Parathyroid adenoma (tissue), 2 donors: ENCODE measurements around the gene CLBA1.

Experiments
- H2AFZ ChIP-seq: fragments of 300-600 bp; sonication (generic); one replicate; pipeline ENCODE4 v1.7.0; 2017; ENCODE audit warnings: antibody characterized with exemption, mild to moderate bottlenecking
- H3K27ac ChIP-seq: fragments of 300-600 bp; sonication (generic); one replicate; pipeline ENCODE4 v1.7.0; 2017
- H3K27me3 ChIP-seq: fragments of 300-600 bp; sonication (generic); one replicate; pipeline ENCODE4 v1.7.0; 2017; ENCODE audit warnings: low read length; ENCODE audit not compliant: control insufficient read depth, insufficient read depth
- H3K36me3 ChIP-seq: fragments of 300-600 bp; sonication (generic); one replicate; pipeline ENCODE4 v1.7.0; 2017; ENCODE audit warnings: low read length; ENCODE audit not compliant: control insufficient read depth, insufficient read depth
- H3K4me1 ChIP-seq: fragments of 300-600 bp; sonication (generic); one replicate; pipeline ENCODE4 v1.7.0; 2017; ENCODE audit warnings: control low read depth
- H3K4me2 ChIP-seq: fragments of 300-600 bp; sonication (generic); one replicate; pipeline ENCODE4 v1.7.0; 2017; ENCODE audit warnings: low read length
- H3K4me3 ChIP-seq: fragments of 300-600 bp; sonication (generic); one replicate; pipeline ENCODE4 v1.7.0; 2017; ENCODE audit warnings: low read depth, low read length
- H3K79me2 ChIP-seq: fragments of 300-600 bp; sonication (generic); one replicate; pipeline ENCODE4 v1.7.0; 2017; ENCODE audit warnings: control low read depth
- H3K9ac ChIP-seq: fragments of 300-600 bp; sonication (generic); one replicate; pipeline ENCODE4 v1.7.0; 2017; ENCODE audit warnings: mild to moderate bottlenecking
- H3K9me3 ChIP-seq: fragments of 300-600 bp; sonication (generic); one replicate; pipeline ENCODE4 v1.7.0; 2017; ENCODE audit warnings: low read length; ENCODE audit not compliant: control insufficient read depth
- TF ChIP-seq, protein P1 (sequence below): fragments of 300-600 bp; sonication (generic); IDR thresholded peaks from one replicate; pipeline ENCODE4 v1.7.0; 2017; ENCODE audit warnings: antibody characterized with exemption, mild to moderate bottlenecking
- donor health status: primary hyperparathyroidism.

CLBA1 gene

GRCh38 chr14:105005929-105006830 lies 20.6 kb downstream of the CLBA1 start:
- Histone ChIP-seq H3K27ac (no peak overlapping the region), H3K9me3 (no peaks in the 10 kb centered on the region), H3K9ac (no peak overlapping the region), H3K27me3 (no peaks in the 10 kb centered on the region), H3K4me2 (no peak overlapping the region), H3K4me1 (no peaks in the 10 kb centered on the region), H3K4me3 (no peak overlapping the region), H2AFZ (no peak overlapping the region), H3K79me2 (no peaks in the 10 kb centered on the region), H3K36me3 (no peaks in the 10 kb centered on the region)
- TF ChIP-seq, protein P1, sequence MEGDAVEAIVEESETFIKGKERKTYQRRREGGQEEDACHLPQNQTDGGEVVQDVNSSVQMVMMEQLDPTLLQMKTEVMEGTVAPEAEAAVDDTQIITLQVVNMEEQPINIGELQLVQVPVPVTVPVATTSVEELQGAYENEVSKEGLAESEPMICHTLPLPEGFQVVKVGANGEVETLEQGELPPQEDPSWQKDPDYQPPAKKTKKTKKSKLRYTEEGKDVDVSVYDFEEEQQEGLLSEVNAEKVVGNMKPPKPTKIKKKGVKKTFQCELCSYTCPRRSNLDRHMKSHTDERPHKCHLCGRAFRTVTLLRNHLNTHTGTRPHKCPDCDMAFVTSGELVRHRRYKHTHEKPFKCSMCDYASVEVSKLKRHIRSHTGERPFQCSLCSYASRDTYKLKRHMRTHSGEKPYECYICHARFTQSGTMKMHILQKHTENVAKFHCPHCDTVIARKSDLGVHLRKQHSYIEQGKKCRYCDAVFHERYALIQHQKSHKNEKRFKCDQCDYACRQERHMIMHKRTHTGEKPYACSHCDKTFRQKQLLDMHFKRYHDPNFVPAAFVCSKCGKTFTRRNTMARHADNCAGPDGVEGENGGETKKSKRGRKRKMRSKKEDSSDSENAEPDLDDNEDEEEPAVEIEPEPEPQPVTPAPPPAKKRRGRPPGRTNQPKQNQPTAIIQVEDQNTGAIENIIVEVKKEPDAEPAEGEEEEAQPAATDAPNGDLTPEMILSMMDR: no peak

DNA sequence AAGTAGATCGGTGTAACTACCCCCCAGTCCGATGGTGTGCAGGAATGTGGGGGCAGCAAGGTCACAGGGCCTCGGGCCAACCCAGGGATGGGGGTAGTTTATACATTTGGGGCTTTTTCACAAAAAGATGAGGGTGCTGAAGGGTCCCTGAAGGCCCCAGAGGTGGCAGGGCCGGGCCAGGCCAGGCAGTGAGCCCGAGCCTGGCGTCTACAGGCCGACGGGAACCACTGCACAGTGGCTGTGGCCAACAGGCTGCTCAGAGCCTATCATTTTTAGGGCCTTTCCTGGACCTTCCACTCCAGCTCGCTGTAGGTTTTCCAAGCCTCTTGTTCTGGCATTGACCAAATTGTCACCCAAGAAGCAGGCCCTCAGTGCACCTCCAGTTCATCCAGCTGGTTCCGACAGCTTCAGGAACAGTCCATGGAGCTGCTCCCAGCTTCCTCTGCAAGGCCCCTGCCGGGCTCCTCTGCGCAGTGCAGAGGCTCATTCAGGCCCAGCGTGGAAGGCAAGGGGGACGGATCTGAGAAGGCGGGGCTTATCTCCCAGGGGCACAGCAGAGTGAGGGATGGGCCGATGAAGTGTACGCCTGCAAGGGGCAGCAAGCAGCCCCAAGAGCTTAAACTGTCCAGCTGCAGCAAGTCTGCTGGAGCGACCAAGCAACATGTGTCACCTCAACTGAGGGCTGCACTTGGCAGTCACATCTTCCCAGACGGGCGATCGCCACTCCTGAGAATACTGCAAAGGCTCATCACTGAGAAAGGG lies 21.4 kb downstream of the CLBA1 start:
- no peaks in the 10 kb centered on the region for H3K27me3 ChIP-seq
- H3K9me3 ChIP-seq: no peaks in the 10 kb centered on the region
- no peaks in the 10 kb centered on the region for H3K79me2 ChIP-seq
- no peaks in the 10 kb centered on the region for H3K4me1 ChIP-seq
- H2AFZ ChIP-seq: no peak overlapping the region
- H3K4me2 ChIP-seq: no peak overlapping the region
- H3K9ac ChIP-seq: no peak overlapping the region
- TF ChIP-seq, protein P1: no peak
- H3K36me3 ChIP-seq: no peaks in the 10 kb centered on the region
- H3K4me3 ChIP-seq: no peak overlapping the region
- no peak overlapping the region for H3K27ac ChIP-seq

DNA sequence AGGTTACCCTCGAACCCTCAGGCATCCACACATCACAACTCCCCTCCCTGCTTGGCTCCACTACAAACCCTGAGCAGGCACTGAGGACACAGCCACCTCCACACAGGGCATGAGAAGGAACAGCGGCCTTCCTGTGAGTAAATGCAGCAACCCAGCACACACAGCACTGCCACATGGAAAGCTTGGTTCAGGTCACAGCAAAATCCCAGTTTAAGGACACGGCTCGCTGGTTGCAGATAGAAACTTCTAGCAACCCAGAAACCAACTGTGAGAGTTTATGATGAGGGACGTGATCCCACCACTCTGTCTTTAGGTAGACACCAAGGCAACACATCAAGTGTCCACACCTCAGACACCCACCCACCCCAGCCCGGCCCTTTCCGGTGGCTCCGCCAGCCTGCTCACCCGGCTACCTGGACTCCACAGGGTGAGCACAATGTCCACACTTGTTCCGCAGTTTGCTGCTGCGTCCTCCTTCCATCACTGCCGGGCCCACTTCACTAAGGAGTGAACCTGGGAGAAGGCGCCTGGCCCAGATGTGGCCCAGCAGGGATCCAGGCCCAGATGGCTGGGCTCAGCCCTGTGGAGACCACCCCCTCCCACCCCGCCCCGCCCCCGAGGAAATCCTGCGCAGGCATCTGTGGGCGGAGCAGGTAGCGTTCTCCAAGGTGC lies 22.1 kb downstream of the CLBA1 start:
- H2AFZ ChIP-seq: no peak overlapping the region
- no peak overlapping the region for H3K9ac ChIP-seq
- H3K79me2 ChIP-seq: no peaks in the 10 kb centered on the region
- H3K27ac ChIP-seq: no peak overlapping the region
- H3K36me3 ChIP-seq: no peaks in the 10 kb centered on the region
- no peak overlapping the region for H3K4me3 ChIP-seq
- no peak overlapping the region for H3K4me2 ChIP-seq
- H3K9me3 ChIP-seq: no peaks in the 10 kb centered on the region
- no peaks in the 10 kb centered on the region for H3K4me1 ChIP-seq
- TF ChIP-seq, protein P1: no peak
- H3K27me3 ChIP-seq: no peaks in the 10 kb centered on the region

DNA sequence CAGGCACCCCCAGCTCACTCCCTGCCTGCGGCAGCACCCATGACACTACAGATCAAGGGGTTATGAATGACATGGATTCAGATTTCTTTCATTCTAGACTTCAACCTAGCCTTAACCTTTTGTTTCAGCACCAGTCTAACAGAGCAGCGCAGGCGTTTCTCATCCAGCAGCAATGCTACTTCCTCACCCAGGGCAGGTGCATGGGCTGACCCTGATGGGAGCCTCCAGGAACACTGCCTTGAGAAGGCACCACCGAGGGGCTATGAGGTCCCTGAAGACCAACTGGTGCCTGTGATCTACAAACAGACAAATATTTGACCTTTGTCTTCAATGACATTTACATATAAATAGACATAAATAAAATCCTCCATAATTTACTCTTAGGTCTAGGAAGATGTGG lies 24.5 kb downstream of the CLBA1 start:
- Histone ChIP-seq H3K27me3 (no peaks in the 10 kb centered on the region), H3K4me2 (no peak overlapping the region), H2AFZ (no peak overlapping the region), H3K27ac (no peak overlapping the region), H3K4me3 (no peak overlapping the region), H3K79me2 (no peaks in the 10 kb centered on the region), H3K9me3 (no peaks in the 10 kb centered on the region), H3K9ac (no peak overlapping the region), H3K36me3 (no peaks in the 10 kb centered on the region), H3K4me1 (no peaks in the 10 kb centered on the region)
- TF ChIP-seq, protein P1: no peak
